ENCODE results near the gene ADAMTS17.
A peak's percentile ranks its signal among the peaks of the same experiment; 100 is the strongest.
"Not testable (repeated sequence)": the region's sequence is repeated elsewhere in the genome, so short reads cannot be mapped to it uniquely, and the experiment has no call there.

Gene ADAMTS17

DNA sequence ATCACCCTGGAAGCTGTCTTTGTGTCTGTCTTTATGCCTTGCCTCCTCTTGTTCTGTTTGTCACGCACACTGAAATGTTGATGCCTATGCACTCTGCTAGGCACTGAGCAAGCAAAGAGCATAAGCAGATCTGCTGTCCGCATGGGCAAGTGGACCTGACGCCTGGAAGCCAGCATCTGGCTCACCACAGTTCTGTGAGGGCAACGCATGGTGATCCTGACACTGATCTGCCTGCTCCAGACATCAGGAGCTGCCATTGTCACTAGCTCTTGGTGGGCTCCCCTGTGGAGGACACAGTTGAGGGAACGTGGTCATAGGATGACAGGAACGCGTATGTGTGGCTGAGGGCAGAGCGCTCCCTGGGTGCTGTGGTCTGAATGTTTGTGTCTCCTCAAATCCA, 234.6 kb downstream of the ADAMTS17 start:
- DNase-seq (ENCODE audit: low spot score): no peak

DNA sequence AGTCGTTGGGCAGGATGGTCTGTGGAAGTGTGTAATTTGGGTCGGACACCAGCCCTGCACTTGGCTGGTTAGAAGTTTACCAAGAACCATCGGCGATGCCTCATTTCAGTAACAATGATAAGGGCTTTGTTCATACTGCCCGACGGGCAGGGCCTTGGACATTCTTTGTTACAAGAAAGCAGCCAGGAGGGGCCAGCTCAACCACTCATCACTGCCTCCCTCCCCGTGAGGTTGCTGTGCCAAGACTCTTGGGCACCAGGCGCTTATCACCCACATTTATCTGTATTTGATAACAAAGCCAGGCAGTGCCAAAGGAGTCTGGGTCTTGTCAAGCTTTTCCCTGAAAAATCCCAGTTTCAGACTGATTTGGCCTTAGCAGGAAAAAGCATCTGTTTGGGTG, 235.0 kb downstream of the ADAMTS17 start:
- no peak for DNase-seq (ENCODE audit: low spot score)

- DNase-seq (ENCODE audit: low spot score): no peak
Measured at GRCh38 chr15:100105101-100105500, 236.7 kb downstream of the ADAMTS17 start.

GRCh38 chr15:100104245-100104644, 237.5 kb downstream of the ADAMTS17 start:
- DNase-seq (ENCODE audit: low spot score): no peak

DNA sequence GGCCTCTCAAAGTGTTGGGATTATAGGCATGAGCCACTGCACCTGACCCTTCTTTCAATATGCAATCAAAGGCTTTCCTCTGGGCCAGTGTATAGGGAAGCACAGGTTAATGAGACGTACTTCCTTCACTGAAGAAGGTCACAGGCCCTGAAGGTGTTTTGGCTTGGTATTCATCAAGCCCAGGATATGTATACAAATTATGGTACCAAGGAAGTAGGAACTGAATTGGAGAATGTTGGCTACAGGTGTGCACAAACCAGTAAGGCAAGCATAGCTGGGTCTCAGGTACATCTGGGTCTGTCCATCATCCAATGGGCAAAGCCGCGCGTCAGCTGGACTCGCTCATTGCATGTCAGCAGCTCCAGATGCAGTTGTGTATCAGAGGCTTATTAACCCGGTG, 237.9 kb downstream of the ADAMTS17 start:
- DNase-seq (ENCODE audit: low spot score): no peak

DNA sequence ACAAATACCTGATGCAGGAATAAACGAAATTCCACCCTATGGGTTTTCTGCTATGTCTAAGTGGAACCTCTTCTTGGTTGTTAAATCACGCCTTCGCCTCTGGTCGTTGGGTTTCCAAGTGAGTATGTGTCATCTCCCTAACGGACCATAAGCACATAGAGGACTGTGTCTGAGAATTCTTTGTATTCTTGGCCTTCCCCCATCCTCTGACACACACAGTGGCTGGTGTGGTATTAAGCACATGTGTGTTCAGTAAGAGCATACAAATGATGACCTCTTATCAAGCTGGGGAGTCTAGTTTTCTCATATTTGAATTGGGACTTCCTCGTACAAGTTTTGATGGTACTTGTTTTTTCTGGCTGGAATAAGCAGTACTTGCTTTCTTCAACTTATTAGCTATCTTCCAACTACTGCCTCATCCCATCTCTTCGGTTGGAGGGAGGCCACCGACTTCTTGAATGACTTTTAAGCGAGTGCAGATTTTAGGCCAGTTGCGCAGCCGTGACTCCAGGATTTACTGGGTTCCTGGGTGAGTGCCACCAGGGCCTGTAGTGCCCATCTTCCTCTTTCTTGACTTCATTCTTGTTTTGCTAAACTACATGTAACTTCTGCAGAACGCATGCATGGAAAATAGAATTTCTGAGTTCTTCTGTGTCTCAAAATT, 240.2 kb downstream of the ADAMTS17 start:
- DNase-seq (ENCODE audit: low spot score): no peak

- no peak for DNase-seq (ENCODE audit: low spot score)
Measured at GRCh38 chr15:100100926-100101325, 240.8 kb downstream of the ADAMTS17 start.

GRCh38 chr15:100099976-100100375, 241.8 kb downstream of the ADAMTS17 start:
- DNase-seq (ENCODE audit: low spot score): no peak

DNA sequence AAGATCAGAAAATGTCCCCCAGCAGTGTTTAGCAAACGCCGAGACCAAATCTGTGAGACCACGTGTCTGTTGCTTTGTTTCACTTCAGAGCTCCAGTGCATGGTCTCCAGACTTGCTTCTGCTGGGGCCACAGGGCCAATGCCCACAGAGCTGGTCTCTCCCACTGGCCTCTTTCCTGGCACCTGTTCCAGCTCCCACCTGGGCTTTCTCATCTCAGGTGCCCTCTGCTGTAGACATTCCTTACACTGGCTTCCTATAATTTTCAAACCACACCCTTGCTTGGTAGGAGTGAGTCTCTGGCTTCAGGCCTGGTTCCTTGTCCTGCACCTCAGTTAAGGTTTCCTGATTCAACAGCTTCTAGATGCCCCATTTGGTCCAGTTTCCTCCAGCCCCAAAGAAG, 243.1 kb downstream of the ADAMTS17 start:
- no peak for DNase-seq (ENCODE audit: low spot score)

GRCh38 chr15:100097342-100098127, 244.2 kb downstream of the ADAMTS17 start:
- DNase-seq (ENCODE audit: low spot score): no peak

GRCh38 chr15:100096700-100097099, 245.1 kb downstream of the ADAMTS17 start:
- no peak for DNase-seq (ENCODE audit: low spot score)

- DNase-seq (ENCODE audit: low spot score): no peak
Measured at GRCh38 chr15:100096248-100096600, 245.6 kb downstream of the ADAMTS17 start.

DNA sequence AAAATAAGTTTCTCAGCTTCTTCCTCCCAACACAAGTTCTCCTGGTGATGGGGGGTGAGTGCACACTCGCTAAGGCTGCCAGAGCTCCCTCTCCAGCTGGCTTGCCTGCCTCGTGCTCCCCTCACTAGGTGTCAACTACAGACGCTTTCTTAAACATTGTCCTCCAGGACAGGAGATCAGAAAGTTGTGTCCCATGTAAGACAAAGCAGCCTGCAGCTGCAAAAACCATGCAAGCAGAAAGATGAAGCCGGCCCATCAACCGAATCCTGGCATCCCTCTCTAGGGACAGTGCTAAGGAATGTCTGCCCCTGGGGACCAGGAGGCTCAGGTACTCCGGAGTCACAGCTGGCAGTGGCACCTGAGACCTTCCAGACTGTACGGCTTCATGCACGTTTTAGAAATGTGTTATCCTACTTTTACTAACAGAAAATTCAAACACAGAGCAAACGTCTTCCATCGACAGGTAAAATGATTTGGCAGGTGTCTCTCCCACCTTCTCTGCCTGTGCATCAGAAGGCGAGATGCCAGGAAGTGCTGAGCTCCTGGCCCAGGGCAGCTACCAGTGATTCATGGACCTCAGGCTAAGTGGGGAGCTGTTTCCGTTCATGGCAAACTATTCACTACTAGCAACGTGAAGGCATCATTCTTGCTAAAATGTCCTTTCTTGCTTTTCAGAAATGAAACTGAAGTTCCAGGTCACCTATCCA, 246.1 kb downstream of the ADAMTS17 start:
- no peak for DNase-seq (ENCODE audit: low spot score)

DNA sequence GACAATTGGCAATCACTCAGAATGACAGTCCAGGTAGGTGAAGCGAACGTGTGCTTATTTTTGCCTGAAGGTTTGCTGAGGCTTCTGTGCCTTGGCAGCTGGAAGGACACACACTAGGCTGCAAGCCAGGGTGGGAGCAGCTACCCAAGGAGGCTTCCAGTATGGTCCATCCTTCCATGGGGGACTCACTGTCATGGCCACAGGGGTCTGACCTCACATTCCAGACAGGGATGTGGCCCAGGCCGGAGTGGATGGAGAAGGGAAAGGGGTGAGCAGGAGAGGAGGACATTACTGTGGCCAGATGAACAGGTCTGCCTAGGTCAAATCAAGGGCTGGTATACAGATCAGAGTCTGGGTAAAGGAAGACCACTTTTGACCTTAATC, 247.7 kb downstream of the ADAMTS17 start:
- DNase-seq (ENCODE audit: low spot score): no peak

DNA sequence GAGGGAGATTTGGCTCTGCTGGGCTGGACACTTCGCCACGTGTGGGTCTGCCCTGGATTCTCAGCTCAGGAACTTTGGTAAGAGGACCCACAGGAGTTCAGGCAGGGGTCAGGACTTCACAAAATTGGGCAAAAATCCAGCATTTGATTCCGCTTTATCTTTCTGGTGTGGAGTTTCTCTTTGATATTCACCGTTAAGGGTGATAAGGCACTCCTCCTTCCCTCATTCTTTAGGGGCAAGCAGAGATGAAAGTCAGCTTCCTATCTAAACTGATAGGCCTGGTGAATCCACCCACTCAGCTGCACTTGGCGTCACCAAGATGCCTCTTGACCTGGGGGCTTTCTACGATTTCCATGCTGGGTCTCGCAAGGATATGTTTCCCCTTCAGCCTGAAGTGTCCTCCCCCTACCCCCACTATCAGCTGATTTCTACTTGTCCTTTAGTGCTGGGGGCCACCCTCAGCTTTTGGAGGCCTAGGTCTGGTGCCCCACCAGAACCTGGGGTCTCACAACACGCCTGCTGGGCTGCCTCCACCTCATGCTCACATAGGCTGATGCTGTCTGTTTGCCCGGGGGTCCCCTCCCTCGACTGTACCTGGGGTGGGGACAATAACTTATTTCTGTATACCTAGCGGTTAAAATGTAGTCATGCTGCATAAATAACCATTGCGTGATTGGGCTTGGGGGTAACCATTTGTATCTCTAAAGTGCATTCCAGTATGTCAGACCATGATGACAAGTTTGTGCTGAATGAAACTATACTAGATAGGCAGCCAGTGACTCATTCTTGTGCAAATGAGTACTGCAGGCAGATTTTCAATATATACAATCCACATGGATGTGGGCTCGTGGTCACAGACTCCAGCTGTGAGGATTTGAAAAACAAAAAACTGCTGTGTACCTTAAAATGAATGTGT, 248.3 kb downstream of the ADAMTS17 start:
- no peak for DNase-seq (ENCODE audit: low spot score)

GRCh38 chr15:100092034-100092433, 249.7 kb downstream of the ADAMTS17 start:
- DNase-seq (ENCODE audit: low spot score): peak; percentile 2

DNA sequence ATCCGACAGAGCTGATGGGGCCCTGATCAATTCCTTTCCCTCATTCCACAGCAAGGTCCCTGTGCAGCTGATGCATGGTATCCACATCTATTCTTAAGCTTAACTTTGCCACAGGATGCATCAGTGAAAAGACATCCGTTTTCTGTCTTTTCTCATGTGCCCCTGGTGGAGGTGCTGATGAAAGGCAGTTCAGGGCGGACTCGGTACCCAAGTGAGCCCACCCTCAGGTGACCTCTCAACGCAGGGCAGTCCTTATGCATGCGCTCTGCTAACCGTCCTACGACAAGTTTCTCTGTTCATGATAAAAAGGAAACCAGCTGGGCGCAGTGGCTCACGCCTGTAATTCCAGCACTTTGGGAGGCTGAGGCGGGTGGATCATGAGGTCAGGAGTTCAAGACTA, 251.4 kb downstream of the ADAMTS17 start:
- peak; percentile 6 for DNase-seq (ENCODE audit: low spot score)

GRCh38 chr15:100084042-100084821, 257.5 kb downstream of the ADAMTS17 start:
- DNase-seq (ENCODE audit: low spot score): not testable (repeated sequence)

GRCh38 chr15:100083572-100083971, 258.2 kb downstream of the ADAMTS17 start:
- DNase-seq (ENCODE audit: low spot score): peak; percentile 1

GRCh38 chr15:100082761-100083402, 258.9 kb downstream of the ADAMTS17 start:
- peak; percentile 5 for DNase-seq (ENCODE audit: low spot score)

DNA sequence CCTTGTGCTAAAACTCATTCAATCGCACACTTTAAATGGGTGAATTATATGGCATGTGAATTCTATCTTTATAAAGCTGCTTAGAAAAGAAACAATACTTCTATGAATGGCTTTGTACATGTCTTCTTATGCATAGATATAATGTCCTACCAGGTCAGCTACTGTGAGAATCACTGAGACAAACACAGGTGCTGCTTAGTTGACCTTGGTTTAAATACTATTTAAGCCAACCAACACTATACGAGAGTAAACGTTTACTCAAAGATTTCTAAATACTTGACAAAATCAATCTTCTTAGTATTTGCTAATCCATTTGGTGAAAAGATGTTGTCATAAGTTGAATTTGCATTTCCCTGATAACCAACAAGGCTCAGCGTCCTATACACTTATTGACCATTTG, 260.3 kb downstream of the ADAMTS17 start:
- DNase-seq (ENCODE audit: low spot score): no peak
